Mesenchymal stem cell (in vitro differentiated cells and primary cell): ENCODE measurements around the gene ZNF618.
A peak's percentile ranks its signal among the peaks of the same experiment; 100 is the strongest.

Experiments
- DNase-seq: peaks from one replicate; pipeline ENCODE4 v3.0.0-alpha.2; 2013
- H2AFZ ChIP-seq: one replicate; pipeline ENCODE4 v1.6.1; 2013; ENCODE audit warnings: low read depth, mild to moderate bottlenecking, control low read depth, inconsistent platforms, low read length, moderate library complexity
- H2AK5ac ChIP-seq: 2 replicates; pipeline ENCODE4 v1.6.1; 2013; ENCODE audit warnings: low read length, moderate library complexity, mild to moderate bottlenecking, inconsistent platforms; ENCODE audit not compliant: severe bottlenecking
- H2BK120ac ChIP-seq: one replicate; pipeline ENCODE4 v1.6.1; 2013; ENCODE audit warnings: low read depth, mild to moderate bottlenecking, inconsistent platforms, low read length, moderate library complexity
- H2BK12ac ChIP-seq, 2 experiments: one replicate each; pipeline ENCODE4 v1.6.1; 2013; ENCODE audit warnings: inconsistent platforms in 2 of 2, low read length in 2 of 2, mild to moderate bottlenecking in 2 of 2, moderate library complexity in 2 of 2, control low read depth in 1 of 2
- H2BK15ac ChIP-seq: one replicate; pipeline ENCODE4 v1.6.1; 2013; ENCODE audit warnings: mild to moderate bottlenecking, low read depth, inconsistent platforms; ENCODE audit not compliant: poor library complexity, severe bottlenecking
- H2BK5ac ChIP-seq: 2 replicates; pipeline ENCODE4 v1.6.1; 2013; ENCODE audit warnings: low read depth, mild to moderate bottlenecking, low read length, control low read depth, inconsistent platforms; ENCODE audit not compliant: poor library complexity, severe bottlenecking
- H3K14ac ChIP-seq, 2 experiments: one replicate each; pipeline ENCODE4 v1.6.1; 2013; ENCODE audit warnings: inconsistent platforms in 2 of 2, low read length in 2 of 2, control low read depth in 1 of 2, mild to moderate bottlenecking in 1 of 2, moderate library complexity in 1 of 2
- H3K18ac ChIP-seq, 2 experiments: one replicate each; pipeline ENCODE4 v1.6.1; 2013; ENCODE audit warnings: inconsistent platforms in 2 of 2, low read length in 2 of 2, control low read depth in 1 of 2, low read depth in 1 of 2, mild to moderate bottlenecking in 1 of 2
- H3K23ac ChIP-seq, 2 experiments: one replicate each; pipeline ENCODE4 v1.6.1; 2013; ENCODE audit warnings: inconsistent platforms in 2 of 2, low read length in 2 of 2, mild to moderate bottlenecking in 2 of 2, moderate library complexity in 2 of 2, control low read depth in 1 of 2
- H3K27ac ChIP-seq: 2 replicates; pipeline ENCODE4 v1.5.1; 2013; ENCODE audit warnings: mild to moderate bottlenecking, moderate library complexity, low read length, control low read depth, inconsistent platforms; ENCODE audit not compliant: poor library complexity, severe bottlenecking
- H3K27me3 ChIP-seq, 2 experiments: 2 replicates each; pipeline versions ENCODE4 v1.6.1 to v1.7.0; 2013; ENCODE audit warnings: low read length in 2 of 2, mild to moderate bottlenecking in 2 of 2, moderate library complexity in 2 of 2, control low read depth in 1 of 2, inconsistent platforms in 1 of 2; ENCODE audit not compliant: control insufficient read depth in 1 of 2, insufficient read depth in 1 of 2
- H3K36me3 ChIP-seq, 2 experiments: 2 replicates each; pipeline versions ENCODE4 v1.6.1 to v1.7.0; 2013; ENCODE audit warnings: low read length in 2 of 2, control low read depth in 1 of 2, inconsistent platforms in 1 of 2, low read depth in 1 of 2, mild to moderate bottlenecking in 1 of 2; ENCODE audit not compliant: insufficient read depth in 2 of 2, control insufficient read depth in 1 of 2
- H3K4ac ChIP-seq, 2 experiments: one replicate each; pipeline ENCODE4 v1.6.1; 2013; ENCODE audit warnings: inconsistent platforms in 2 of 2, low read length in 2 of 2, mild to moderate bottlenecking in 2 of 2, moderate library complexity in 2 of 2, control low read depth in 1 of 2, low read depth in 1 of 2
- H3K4me1 ChIP-seq: 2 replicates; pipeline ENCODE4 v1.6.1; 2013; ENCODE audit warnings: low read depth, low read length, control low read depth; ENCODE audit not compliant: control insufficient read depth, insufficient read depth
- H3K4me2 ChIP-seq: 2 replicates; pipeline ENCODE4 v1.6.1; 2013; ENCODE audit warnings: low read length, mild to moderate bottlenecking, inconsistent platforms; ENCODE audit not compliant: poor library complexity, severe bottlenecking
- H3K4me3 ChIP-seq, 2 experiments: 2 replicates each; pipeline versions ENCODE4 v1.5.1 to v1.7.0; 2013; ENCODE audit warnings: low read length in 2 of 2, mild to moderate bottlenecking in 2 of 2, control low read depth in 1 of 2, low read depth in 1 of 2; ENCODE audit not compliant: insufficient read depth in 1 of 2
- H3K79me1 ChIP-seq: replicated peaks from 2 replicates; pipeline ENCODE4 v1.6.1; 2013; ENCODE audit warnings: mild to moderate bottlenecking, control low read depth, low read length, inconsistent platforms; ENCODE audit not compliant: poor library complexity, severe bottlenecking
- H3K9ac ChIP-seq: 2 replicates; pipeline ENCODE4 v1.7.0; 2013; ENCODE audit warnings: mild to moderate bottlenecking, low read length, moderate library complexity
- H3K9me3 ChIP-seq: 2 replicates; pipeline ENCODE4 v1.7.0; 2013; ENCODE audit warnings: mild to moderate bottlenecking, low read length; ENCODE audit not compliant: control insufficient read depth
- H4K8ac ChIP-seq: one replicate; pipeline ENCODE4 v1.6.1; 2013; ENCODE audit warnings: inconsistent platforms, mild to moderate bottlenecking, low read length, moderate library complexity
- H4K91ac ChIP-seq: one replicate; pipeline ENCODE4 v1.6.1; 2013; ENCODE audit warnings: mild to moderate bottlenecking, low read length, inconsistent platforms
- WGBS: methylation state at CpG from one replicate; pipeline ENCODE4 v1.1.7; 2013; ENCODE audit warnings: mixed read lengths; 5-methylcytosine and 5-hydroxymethylcytosine counted together

Gene ZNF618

DNA sequence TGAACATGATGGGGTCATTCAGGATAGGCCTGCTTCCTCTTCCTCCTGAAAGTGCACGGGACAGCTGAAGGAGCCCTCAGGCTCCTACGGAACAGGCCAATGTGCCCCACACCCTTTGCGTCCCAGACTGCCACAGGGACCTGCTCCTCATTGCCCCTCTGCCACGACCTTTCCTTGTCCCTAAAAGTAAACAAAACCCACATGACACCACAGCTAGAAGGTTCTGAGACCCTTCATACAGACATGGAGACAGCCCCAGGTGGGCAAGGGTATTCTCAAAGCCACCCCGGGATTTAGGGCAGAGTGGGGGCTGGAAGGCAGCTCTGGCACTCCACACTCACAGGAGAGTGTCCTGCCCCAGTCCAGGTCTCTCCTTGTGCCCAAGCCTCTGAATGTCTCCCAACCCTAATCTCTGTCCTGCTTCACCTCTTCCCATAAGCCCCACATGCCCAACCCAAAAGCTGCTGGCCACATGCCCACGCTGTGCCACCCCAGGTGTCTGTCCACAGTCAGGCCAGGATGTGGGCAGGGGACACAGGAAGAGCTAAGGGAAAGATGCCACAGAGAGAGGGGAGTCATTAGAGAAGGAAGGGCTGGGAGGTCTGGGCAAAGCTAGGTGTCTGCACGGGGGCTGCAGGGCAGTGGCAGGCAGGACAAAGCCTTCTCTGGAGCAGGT, 201.2 kb downstream of the ZNF618 start:
- H3K18ac ChIP-seq: no peak overlapping the region
- H2BK12ac ChIP-seq: no peak overlapping the region
- H3K36me3 ChIP-seq: no peaks in the 10 kb centered on the region
- no peak overlapping the region for H2BK120ac ChIP-seq
- H3K4me2 ChIP-seq: no peak overlapping the region
- no peaks in the 10 kb centered on the region for H3K9me3 ChIP-seq
- H3K27ac ChIP-seq: no peak overlapping the region
- H3K79me1 ChIP-seq: no peaks in the 10 kb centered on the region
- H2AFZ ChIP-seq: no peak overlapping the region
- no peak overlapping the region for H3K23ac ChIP-seq
- no peak overlapping the region for H2BK15ac ChIP-seq
- no peak overlapping the region for H2BK5ac ChIP-seq
- H3K14ac ChIP-seq: no peak overlapping the region
- no peak overlapping the region for H4K8ac ChIP-seq
- H3K4me1 ChIP-seq: peaks cover 32% of the 10 kb centered on the region
- 88% methylated on average over 7 of the region's 7 CpGs for WGBS
- H4K91ac ChIP-seq: no peak overlapping the region
- H3K27me3 ChIP-seq: peaks cover 7 to 65% of the 10 kb centered on the region in 2 experiments
- H3K4me3 ChIP-seq: no peak overlapping the region
- no peak for DNase-seq
- H3K4ac ChIP-seq: no peak overlapping the region
- H3K9ac ChIP-seq: no peak overlapping the region
- H2AK5ac ChIP-seq: no peak overlapping the region

DNA sequence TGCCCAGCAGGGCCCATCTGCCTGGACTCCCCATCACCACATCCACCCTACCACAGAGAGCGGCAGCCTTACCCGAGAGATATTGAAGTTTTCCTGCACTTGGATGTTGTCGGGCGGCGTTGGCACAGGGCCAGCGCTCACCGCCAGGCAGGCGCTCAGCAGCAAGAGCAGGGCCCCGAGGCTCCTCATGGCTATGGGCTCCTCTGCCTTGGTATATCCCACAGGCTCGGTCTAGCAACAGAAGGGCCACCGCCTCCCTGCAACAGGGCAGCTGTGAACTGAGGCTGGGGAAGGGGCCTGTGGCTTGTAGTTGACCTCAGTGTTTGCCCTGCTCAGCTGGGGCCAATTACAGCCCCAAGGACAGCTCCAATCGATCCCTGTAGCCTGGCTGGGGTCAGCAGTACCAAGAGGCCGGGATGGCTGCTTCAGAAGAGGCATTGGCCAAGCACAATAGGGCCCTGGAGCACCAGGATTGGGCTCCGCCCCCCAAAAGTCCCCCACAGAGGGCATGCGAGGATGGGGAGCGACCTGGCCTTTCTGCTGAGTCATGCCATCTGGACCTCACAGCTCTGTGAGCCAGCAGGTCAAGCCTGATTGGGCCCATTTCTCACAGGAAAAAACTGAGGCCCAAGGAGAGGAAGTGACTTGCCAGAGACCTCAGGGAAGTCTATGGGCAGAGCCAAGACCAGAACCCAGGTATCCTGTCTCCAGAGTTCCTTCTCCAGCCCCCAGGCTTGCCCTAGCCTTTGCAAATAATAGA, 202.1 kb downstream of the ZNF618 start, which contains the start of gene AMBP:
TSS of gene AMBP (minus strand) at position 280 of the 760 bp plus-strand sequence. CDS start at position 189, 91 bp downstream.
- Histone ChIP-seq H3K36me3 (no peaks in the 10 kb centered on the region), H2BK120ac (no peak within 1 kb of the TSS), H3K4ac (no peak within 1 kb of the TSS), H3K27me3 (peaks cover 7 to 65% of the 10 kb centered on the region in 2 experiments), H3K4me3 (no peak within 1 kb of the TSS), H3K18ac (no peak within 1 kb of the TSS), H2BK12ac (no peak within 1 kb of the TSS), H3K79me1 (no peaks in the 10 kb centered on the region), H3K23ac (no peak within 1 kb of the TSS), H3K4me1 (peaks cover 32% of the 10 kb centered on the region), H3K4me2 (no peak within 1 kb of the TSS), H2BK5ac (peak within 1 kb of the TSS; percentile 6), H3K14ac (no peak within 1 kb of the TSS), H2AK5ac (peak within 1 kb of the TSS; percentile 75), H4K91ac (no peak within 1 kb of the TSS), H3K9me3 (no peaks in the 10 kb centered on the region), H3K9ac (no peak within 1 kb of the TSS), H3K27ac (no peak within 1 kb of the TSS), H2BK15ac (no peak within 1 kb of the TSS), H4K8ac (no peak within 1 kb of the TSS), H2AFZ (no peak within 1 kb of the TSS)
- no peak for DNase-seq
- WGBS: 83% methylated on average over 16 of the region's 16 CpGs

DNA sequence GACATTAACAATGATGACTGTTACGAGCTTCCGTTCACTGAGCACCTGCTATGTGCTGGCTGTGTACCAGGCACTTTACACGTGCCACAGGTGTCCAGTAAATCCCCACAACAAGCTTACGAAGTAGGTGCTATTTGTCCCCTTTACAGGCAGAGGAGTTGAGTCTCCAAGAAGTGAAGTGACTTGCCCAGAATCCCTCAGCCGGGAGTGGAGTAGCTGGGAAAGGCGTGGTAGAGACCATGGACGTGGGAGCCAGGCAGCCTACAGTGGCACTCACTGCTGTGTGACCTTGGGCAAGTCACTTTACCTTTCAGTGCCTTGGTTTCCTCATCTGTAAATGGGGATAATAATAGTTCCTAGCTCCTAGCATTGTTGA, 202.7 kb downstream of the ZNF618 start:
- Histone ChIP-seq H3K9me3 (no peaks in the 10 kb centered on the region), H4K8ac (no peak overlapping the region), H2AK5ac (peak overlapping the region; percentile 41)

GRCh38 chr9:114080195-114080772, 204.2 kb downstream of the ZNF618 start:
- Histone ChIP-seq H3K18ac (no peak overlapping the region), H3K36me3 (no peaks in the 10 kb centered on the region), H3K23ac (no peak overlapping the region), H3K27ac (peak overlapping the region; percentile 89), H3K14ac (no peak overlapping the region), H2AK5ac (peak overlapping the region; percentile 91), H3K4me2 (no peak overlapping the region), H2AFZ (no peak overlapping the region), H2BK120ac (no peak overlapping the region), H2BK12ac (no peak overlapping the region), H3K4ac (no peak overlapping the region), H4K8ac (no peak overlapping the region), H2BK5ac (peak overlapping the region; percentile 66), H3K79me1 (no peaks in the 10 kb centered on the region), H3K9me3 (no peaks in the 10 kb centered on the region), H3K27me3 (peaks cover 7 to 50% of the 10 kb centered on the region in 2 experiments), H3K4me3 (no peak overlapping the region), H2BK15ac (no peak overlapping the region), H3K9ac (no peak overlapping the region), H3K4me1 (peaks cover 34% of the 10 kb centered on the region), H4K91ac (no peak overlapping the region)
- 87% methylated on average over 5 of the region's 5 CpGs for WGBS
- no peak for DNase-seq

More for the DNA sequence above, 202.7 kb downstream of the ZNF618 start:
- peaks cover 7 to 64% of the 10 kb centered on the region in 2 experiments for H3K27me3 ChIP-seq
- H3K79me1 ChIP-seq: no peaks in the 10 kb centered on the region
- H3K4ac ChIP-seq: no peak overlapping the region
- H3K18ac ChIP-seq: no peak overlapping the region
- H4K91ac ChIP-seq: no peak overlapping the region
- no peak overlapping the region for H2BK120ac ChIP-seq
- H3K23ac ChIP-seq: no peak overlapping the region
- DNase-seq: no peak
- H3K36me3 ChIP-seq: no peaks in the 10 kb centered on the region
- H2BK12ac ChIP-seq: no peak overlapping the region
- no peak overlapping the region for H2AFZ ChIP-seq
- H3K9ac ChIP-seq: no peak overlapping the region
- WGBS: 81% methylated on average over 7 of the region's 7 CpGs
- no peak overlapping the region for H3K27ac ChIP-seq
- no peak overlapping the region for H2BK5ac ChIP-seq
- peaks cover 32% of the 10 kb centered on the region for H3K4me1 ChIP-seq
- no peak overlapping the region for H3K14ac ChIP-seq
- no peak overlapping the region for H3K4me3 ChIP-seq
- no peak overlapping the region for H2BK15ac ChIP-seq
- no peak overlapping the region for H3K4me2 ChIP-seq
